SK-N-SH (cell line): ENCODE data around the gene ARL6IP4. TPM values are rescaled to one million over a fixed set of nuclear protein-coding genes. Genes with fewer than 3 reads are reported as not detected.

Experiments
- CTCF ChIA-PET: fragments of 300-600, 350-600 bp; formaldehyde crosslinking; extraction: SDS; loops from one replicate; lab custom pipeline; 2021; lab: Yijun Ruan, JAX
- POLR2A ChIA-PET: fragments of 350-600 bp; sonication (Branson Sonifier 250); formaldehyde crosslinking; extraction: SDS; loops from one replicate; lab custom pipeline; 2020; ENCODE audit warnings: antibody characterized with exemption, inconsistent platforms; lab: Yijun Ruan, JAX
- DNase-seq: peaks from one replicate; pipeline ENCODE4 v3.0.0; 2012
- H2AFZ ChIP-seq: fragments of 200-600 bp; sonication (generic); 2 replicates; pipeline ENCODE4 v1.8.1; 2016; ENCODE audit warnings: antibody characterized with exemption, mild to moderate bottlenecking, low read depth
- H3F3A ChIP-seq: fragments of 200-600 bp; sonication (generic); replicated peaks from 2 replicates; pipeline ENCODE3; 2016; ENCODE audit warnings: antibody characterized with exemption, mild to moderate bottlenecking; ENCODE audit not compliant: insufficient read depth
- H3K27ac ChIP-seq, 2 experiments: fragments of 200-500 bp in 1 of 2; fragments of 200-600 bp in 1 of 2; sonication (Bioruptor generic) in 1 of 2; sonication (generic), shearing (Covaris generic) in 1 of 2; 2 replicates each; pipeline versions ENCODE4 v1.5.1 to v1.6.1; 2014 to 2016; ENCODE audit warnings: low read depth in 2 of 2, inconsistent platforms in 1 of 2, low read length in 1 of 2, mild to moderate bottlenecking in 1 of 2, mixed read lengths in 1 of 2
- H3K27me3 ChIP-seq: fragments of 200-600 bp; sonication (generic), shearing (Covaris generic); 2 replicates; pipeline ENCODE4 v1.6.1; 2016; ENCODE audit warnings: mixed run types; ENCODE audit not compliant: insufficient read depth
- H3K36me3 ChIP-seq, 2 experiments: fragments of 200-500 bp in 1 of 2; fragments of 200-600 bp in 1 of 2; sonication (Bioruptor generic) in 1 of 2; sonication (generic) in 1 of 2; replicated peaks in 1 of 2; 2 replicates each; pipeline versions ENCODE3 to v1.5.1; 2014 to 2016; ENCODE audit warnings: low read length in 1 of 2, mild to moderate bottlenecking in 1 of 2; ENCODE audit not compliant: insufficient read depth in 2 of 2, control insufficient read depth in 1 of 2
- H3K4me1 ChIP-seq, 2 experiments: fragments of 200-500 bp in 1 of 2; fragments of 200-600 bp in 1 of 2; sonication (Bioruptor generic) in 1 of 2; sonication (generic), shearing (Covaris generic) in 1 of 2; 2 replicates each; pipeline versions ENCODE4 v1.5.1 to v1.6.1; 2014 to 2016; ENCODE audit warnings: low read depth in 1 of 2, low read length in 1 of 2, mixed run types in 1 of 2; ENCODE audit not compliant: insufficient read depth in 2 of 2, control insufficient read depth in 1 of 2
- H3K4me2 ChIP-seq: fragments of 200-600 bp; sonication (generic), shearing (Covaris generic); 2 replicates; pipeline ENCODE4 v1.6.1; 2017; ENCODE audit warnings: mixed run types
- H3K4me3 ChIP-seq, 2 experiments: fragments of 200-500 bp in 1 of 2; fragments of 200-600 bp in 1 of 2; sonication (Bioruptor generic) in 1 of 2; sonication (generic), shearing (Covaris generic) in 1 of 2; 2 replicates each; pipeline versions ENCODE4 v1.5.1 to v1.8.1; 2014 to 2016; ENCODE audit warnings: low read depth in 2 of 2, inconsistent platforms in 1 of 2, low read length in 1 of 2, mild to moderate bottlenecking in 1 of 2, mixed read lengths in 1 of 2, moderate library complexity in 1 of 2
- H3K79me2 ChIP-seq: fragments of 200-600 bp; sonication (generic); 2 replicates; pipeline ENCODE4 v1.8.1; 2017; ENCODE audit warnings: mild to moderate bottlenecking; ENCODE audit not compliant: insufficient read depth
- H3K9ac ChIP-seq: fragments of 200-600 bp; sonication (generic); 2 replicates; pipeline ENCODE4 v1.6.1; 2017; ENCODE audit warnings: mixed run types
- H3K9me2 ChIP-seq: fragments of 200-600 bp; sonication (generic); 2 replicates; pipeline ENCODE4 v1.6.1; 2017; ENCODE audit warnings: mixed run types
- H3K9me3 ChIP-seq: fragments of 200-600 bp; sonication (generic); 2 replicates; pipeline ENCODE4 v1.6.1; 2017; ENCODE audit warnings: mixed run types, mild to moderate bottlenecking, moderate library complexity
- H4K20me1 ChIP-seq: fragments of 200-600 bp; sonication (generic); 2 replicates; pipeline ENCODE4 v1.6.1; 2017; ENCODE audit warnings: mild to moderate bottlenecking, mixed run types; ENCODE audit not compliant: insufficient read depth
- EZH2phosphoT487 ChIP-seq: fragments of 200-600 bp; sonication (generic); IDR thresholded peaks from 2 replicates; pipeline ENCODE4 v1.6.1; 2017; ENCODE audit warnings: low read depth, mixed run types, mild to moderate bottlenecking, antibody characterized with exemption, moderate library complexity, borderline replicate concordance
- FOSL2 ChIP-seq: IDR thresholded peaks from 2 replicates; pipeline ENCODE4 v1.4.0; 2012; ENCODE audit warnings: low read depth, mild to moderate bottlenecking, moderate library complexity, borderline replicate concordance
- FOXJ3 ChIP-seq: sonication (generic); formaldehyde crosslinking; IDR thresholded peaks from 2 replicates; pipeline ENCODE4 v1.5.1; 2020; ENCODE audit warnings: mild to moderate bottlenecking, missing genetic modification reagents
- FOXM1 ChIP-seq: IDR thresholded peaks from 2 replicates; pipeline ENCODE4 v1.4.0; 2012; ENCODE audit warnings: low read depth, mild to moderate bottlenecking
- GABPA ChIP-seq: IDR thresholded peaks from 2 replicates; pipeline ENCODE4 v1.4.0; 2012; ENCODE audit warnings: low read depth, mild to moderate bottlenecking
- GATA2 ChIP-seq: sonication (generic); formaldehyde crosslinking; IDR thresholded peaks from 2 replicates; pipeline ENCODE4 v1.5.0; 2020; ENCODE audit warnings: mild to moderate bottlenecking, missing genetic modification reagents
- JUND ChIP-seq: IDR thresholded peaks from 2 replicates; pipeline ENCODE4 v1.4.0; 2012
- MEF2A ChIP-seq: IDR thresholded peaks from 2 replicates; pipeline ENCODE4 v1.4.0; 2012; ENCODE audit warnings: low read depth, borderline replicate concordance
- MXI1 ChIP-seq: IDR thresholded peaks from 2 replicates; pipeline ENCODE4 v1.6.1; 2012; ENCODE audit warnings: mild to moderate bottlenecking, low read depth, low read length, improper control_type of control experiment
- RCOR1 ChIP-seq: fragments of 150-350 bp; IDR thresholded peaks from 2 replicates; pipeline ENCODE4 v1.6.1; 2017; ENCODE audit warnings: antibody characterized with exemption, low read length
- RFX5 ChIP-seq: IDR thresholded peaks from 2 replicates; pipeline ENCODE4 v1.6.1; 2012; ENCODE audit warnings: mild to moderate bottlenecking, improper control_type of control experiment, low read length
- RXRA ChIP-seq: IDR thresholded peaks from 2 replicates; pipeline ENCODE4 v1.4.0; 2012; ENCODE audit warnings: low read depth, mild to moderate bottlenecking, borderline replicate concordance
- SIN3A ChIP-seq: IDR thresholded peaks from 2 replicates; pipeline ENCODE4 v1.6.1; 2012; ENCODE audit warnings: low read depth, mild to moderate bottlenecking, low read length, moderate library complexity, borderline replicate concordance
- TCF12 ChIP-seq: IDR thresholded peaks from 2 replicates; pipeline ENCODE4 v1.4.0; 2012
- TEAD4 ChIP-seq: IDR thresholded peaks from 2 replicates; pipeline ENCODE4 v1.4.0; 2012; ENCODE audit warnings: mild to moderate bottlenecking, borderline replicate concordance; ENCODE audit not compliant: insufficient read depth
- YY1 ChIP-seq: IDR thresholded peaks from 2 replicates; pipeline ENCODE4 v1.4.0; 2012; ENCODE audit warnings: low read depth, mild to moderate bottlenecking
- WGBS: methylation state at CpG from one replicate; pipeline ENCODE4 v1.1.6; 2017; ENCODE audit warnings: low lambda C conversion rate; 5-methylcytosine and 5-hydroxymethylcytosine counted together
- polyA plus RNA-seq, 3 experiments: library from polyadenylated mRNA; depleted of rRNA; stranded (reverse); fragments of >200 nt; gene quantifications; 2 replicates each; pipeline ENCODE4 v1.2.3, GENCODE V29; 2012
- TF ChIP-seq, protein P1 (sequence below): IDR thresholded peaks from 2 replicates; pipeline ENCODE4 v1.4.0; 2012; ENCODE audit warnings: low read depth
- TF ChIP-seq, protein P2 (sequence below): IDR thresholded peaks from 2 replicates; pipeline ENCODE4 v1.4.0; 2012; ENCODE audit warnings: low read depth, borderline replicate concordance
- TF ChIP-seq, protein P3 (sequence below): IDR thresholded peaks from 2 replicates; pipeline ENCODE4; 2012
- TF ChIP-seq, protein P4 (sequence below): fragments of 150-350 bp; IDR thresholded peaks from 2 replicates; pipeline ENCODE4 v1.6.1; 2017; ENCODE audit warnings: antibody characterized with exemption, low read length, low read depth, borderline replicate concordance

The ARL6IP4 gene
- polyA plus RNA-seq, 1 of the 3 experiments (the other 2 are of a cell fraction), result 370 TPM

DNA sequence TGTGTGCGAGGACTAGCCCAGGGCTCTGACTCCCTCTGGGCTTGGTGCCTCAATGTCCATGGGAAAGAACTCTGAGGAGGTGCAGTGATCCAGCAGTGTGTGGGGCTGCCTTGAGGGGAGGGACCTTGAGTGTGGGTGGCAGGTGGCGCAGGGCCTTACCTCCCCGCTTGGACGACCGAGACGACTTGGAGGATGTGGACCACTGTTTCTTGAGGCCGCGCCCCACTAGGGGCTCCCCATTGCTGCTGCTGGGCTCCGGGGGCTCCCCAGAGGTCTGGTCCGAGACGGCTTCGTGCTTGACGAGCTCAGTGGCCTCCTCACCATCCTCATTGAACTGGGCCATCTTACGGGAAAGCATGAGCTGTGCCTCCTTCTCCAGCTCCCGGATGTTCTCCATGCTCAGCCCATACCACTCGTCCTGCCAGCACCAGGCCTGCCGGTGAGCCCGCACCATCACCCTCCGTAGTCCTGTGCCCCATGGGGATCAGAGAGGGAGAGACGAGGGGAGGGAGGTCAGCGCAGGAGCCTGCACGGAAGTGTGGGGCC lies 24.7 kb downstream of the ARL6IP4 start:
- no peaks in the 10 kb centered on the region for H3K9me3 ChIP-seq
- H2AFZ ChIP-seq, result no peak overlapping the region
- DNase-seq, result no peak
- H3K4me1 ChIP-seq, result no peaks in the 10 kb centered on the region
- no peak overlapping the region for H3K27ac ChIP-seq
- H4K20me1 ChIP-seq, result no peaks in the 10 kb centered on the region
- no peak overlapping the region for H3K4me3 ChIP-seq
- H3K36me3 ChIP-seq, result no peaks in the 10 kb centered on the region
- ChIA-PET POLR2A (interaction anchor here (0.6 kb wide), 1 partner anchor 629 kb away, joined by 4 read pairs; no protein-coding TSS in a partner anchor), CTCF (no interaction called here)
- no peak overlapping the region for H3K4me2 ChIP-seq
- H3F3A ChIP-seq, result no peaks in the 10 kb centered on the region
- no peaks in the 10 kb centered on the region for H3K9me2 ChIP-seq
- 84% methylated on average over 6 of the region's 22 CpGs for WGBS
- no peaks in the 10 kb centered on the region for H3K27me3 ChIP-seq
- no peaks in the 10 kb centered on the region for H3K79me2 ChIP-seq
- H3K9ac ChIP-seq, result no peak overlapping the region
- TF ChIP-seq, protein P1, sequence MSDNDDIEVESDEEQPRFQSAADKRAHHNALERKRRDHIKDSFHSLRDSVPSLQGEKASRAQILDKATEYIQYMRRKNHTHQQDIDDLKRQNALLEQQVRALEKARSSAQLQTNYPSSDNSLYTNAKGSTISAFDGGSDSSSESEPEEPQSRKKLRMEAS, result no peak
- TF ChIP-seq RCOR1, result no peak
- TF ChIP-seq FOSL2, result no peak
- no peak for TF ChIP-seq JUND
- no peak for TF ChIP-seq FOXJ3 (CRISPR knock-in tag)
- no peak for TF ChIP-seq TEAD4
- no peak for TF ChIP-seq YY1
- no peak for TF ChIP-seq TCF12
- TF ChIP-seq, protein P2, sequence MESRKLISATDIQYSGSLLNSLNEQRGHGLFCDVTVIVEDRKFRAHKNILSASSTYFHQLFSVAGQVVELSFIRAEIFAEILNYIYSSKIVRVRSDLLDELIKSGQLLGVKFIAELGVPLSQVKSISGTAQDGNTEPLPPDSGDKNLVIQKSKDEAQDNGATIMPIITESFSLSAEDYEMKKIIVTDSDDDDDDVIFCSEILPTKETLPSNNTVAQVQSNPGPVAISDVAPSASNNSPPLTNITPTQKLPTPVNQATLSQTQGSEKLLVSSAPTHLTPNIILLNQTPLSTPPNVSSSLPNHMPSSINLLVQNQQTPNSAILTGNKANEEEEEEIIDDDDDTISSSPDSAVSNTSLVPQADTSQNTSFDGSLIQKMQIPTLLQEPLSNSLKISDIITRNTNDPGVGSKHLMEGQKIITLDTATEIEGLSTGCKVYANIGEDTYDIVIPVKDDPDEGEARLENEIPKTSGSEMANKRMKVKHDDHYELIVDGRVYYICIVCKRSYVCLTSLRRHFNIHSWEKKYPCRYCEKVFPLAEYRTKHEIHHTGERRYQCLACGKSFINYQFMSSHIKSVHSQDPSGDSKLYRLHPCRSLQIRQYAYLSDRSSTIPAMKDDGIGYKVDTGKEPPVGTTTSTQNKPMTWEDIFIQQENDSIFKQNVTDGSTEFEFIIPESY, result no peak
- no peak for TF ChIP-seq MEF2A
- no peak for TF ChIP-seq GATA2 (CRISPR knock-in tag)
- TF ChIP-seq SIN3A, result no peak
- TF ChIP-seq, protein P3, sequence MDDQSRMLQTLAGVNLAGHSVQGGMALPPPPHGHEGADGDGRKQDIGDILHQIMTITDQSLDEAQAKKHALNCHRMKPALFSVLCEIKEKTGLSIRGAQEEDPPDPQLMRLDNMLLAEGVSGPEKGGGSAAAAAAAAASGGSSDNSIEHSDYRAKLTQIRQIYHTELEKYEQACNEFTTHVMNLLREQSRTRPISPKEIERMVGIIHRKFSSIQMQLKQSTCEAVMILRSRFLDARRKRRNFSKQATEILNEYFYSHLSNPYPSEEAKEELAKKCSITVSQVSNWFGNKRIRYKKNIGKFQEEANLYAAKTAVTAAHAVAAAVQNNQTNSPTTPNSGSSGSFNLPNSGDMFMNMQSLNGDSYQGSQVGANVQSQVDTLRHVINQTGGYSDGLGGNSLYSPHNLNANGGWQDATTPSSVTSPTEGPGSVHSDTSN, result no peak
- TF ChIP-seq GABPA, result no peak
- TF ChIP-seq RFX5, result no peak
- TF ChIP-seq MXI1, result no peak
- no peak for TF ChIP-seq RXRA
- no peak for TF ChIP-seq EZH2phosphoT487
- TF ChIP-seq, protein P4, sequence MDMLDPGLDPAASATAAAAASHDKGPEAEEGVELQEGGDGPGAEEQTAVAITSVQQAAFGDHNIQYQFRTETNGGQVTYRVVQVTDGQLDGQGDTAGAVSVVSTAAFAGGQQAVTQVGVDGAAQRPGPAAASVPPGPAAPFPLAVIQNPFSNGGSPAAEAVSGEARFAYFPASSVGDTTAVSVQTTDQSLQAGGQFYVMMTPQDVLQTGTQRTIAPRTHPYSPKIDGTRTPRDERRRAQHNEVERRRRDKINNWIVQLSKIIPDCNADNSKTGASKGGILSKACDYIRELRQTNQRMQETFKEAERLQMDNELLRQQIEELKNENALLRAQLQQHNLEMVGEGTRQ, result no peak
- no peak for TF ChIP-seq FOXM1
